ENCODE results near the gene PACRG. TPM values are rescaled to one million over a fixed set of nuclear protein-coding genes. Genes with fewer than 3 reads are reported as not detected.

Gene PACRG
- total and polyA plus RNA-seq, 2 experiments from 2014 or later = not detected

DNA sequence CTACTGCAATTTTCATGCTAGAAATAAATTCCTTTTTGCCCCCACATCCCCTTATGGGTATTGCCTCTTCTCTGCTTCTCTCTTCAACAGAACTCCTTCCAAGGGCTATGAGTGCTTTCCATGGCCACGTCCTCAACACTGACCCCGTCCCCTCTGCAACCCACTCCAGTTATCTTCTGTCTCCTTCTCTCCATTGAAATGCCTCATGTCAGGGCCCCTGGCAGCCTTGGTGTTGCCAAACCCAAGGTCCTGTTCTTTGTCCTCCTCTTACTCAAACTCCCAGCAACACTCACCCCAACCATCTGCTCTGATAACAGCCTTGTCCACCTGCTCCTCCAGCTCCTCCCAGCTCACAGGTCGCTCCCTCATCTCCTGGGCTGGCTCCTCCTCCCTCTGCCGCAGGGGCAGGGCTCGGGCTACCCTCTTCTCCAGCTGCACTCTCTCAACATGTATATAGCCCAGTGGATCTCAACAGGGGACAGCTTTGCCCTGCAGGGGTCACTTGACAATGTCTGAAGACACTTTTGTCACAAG lies 490.7 kb downstream of the PACRG start:
- Histone ChIP-seq H3K9me3 (ENCODE audit: low read depth) (no peaks in the 10 kb centered on the region), H3K4me1 (ENCODE audit: insufficient read depth) (no peaks in the 10 kb centered on the region), H3K79me2 (ENCODE audit: insufficient read depth) (no peaks in the 10 kb centered on the region), H3K4me3 (no peak overlapping the region), H3K4me2 (ENCODE audit: unreplicated experiment) (no peak overlapping the region), H4K20me1 (ENCODE audit: insufficient read depth) (no peaks in the 10 kb centered on the region), H3F3A (ENCODE audit: insufficient read depth) (no peaks in the 10 kb centered on the region), H3K9ac (no peak overlapping the region), H3K27me3 (replicated peaks; ENCODE audit: insufficient read depth) (no peaks in the 10 kb centered on the region), H2AFZ (no peak overlapping the region), H3K27ac (no peak overlapping the region), H3K36me3 (ENCODE audit: low read depth) (no peaks in the 10 kb centered on the region), H3K9me2 (ENCODE audit: insufficient read depth) (no peaks in the 10 kb centered on the region)
- in situ Hi-C loops (cut with MboI) = no loop called here
- 24 to 33% methylated on average over 5 of the region's 5 CpGs for WGBS, 2 experiments (ENCODE audit: low coverage in 1 of 2, low lambda C conversion rate in 2 of 2, missing lambda C conversion rate in 2 of 2)
- no peak for TF ChIP-seq EZH2 (IDR thresholded peaks at IDR 0.05; ENCODE audit: insufficient read depth, poor library complexity, severe bottlenecking)
- no peak for TF ChIP-seq EZH2phosphoT487 (IDR thresholded peaks at IDR 0.05; ENCODE audit: insufficient read depth, low read depth)
- no peak for DNase-seq

GRCh38 chr6:163226181-163226835 lies 498.5 kb downstream of the PACRG start:
- Histone ChIP-seq H3K27ac (no peak overlapping the region), H3K36me3 (ENCODE audit: low read depth) (no peaks in the 10 kb centered on the region), H3K4me3 (no peak overlapping the region), H3K27me3 (replicated peaks; ENCODE audit: insufficient read depth) (no peaks in the 10 kb centered on the region), H3K4me2 (ENCODE audit: unreplicated experiment) (no peak overlapping the region), H3K9ac (no peak overlapping the region), H3K9me3 (ENCODE audit: low read depth) (no peaks in the 10 kb centered on the region), H2AFZ (no peak overlapping the region), H3F3A (ENCODE audit: insufficient read depth) (no peaks in the 10 kb centered on the region), H3K4me1 (ENCODE audit: insufficient read depth) (no peaks in the 10 kb centered on the region), H4K20me1 (ENCODE audit: insufficient read depth) (no peaks in the 10 kb centered on the region), H3K9me2 (ENCODE audit: insufficient read depth) (no peaks in the 10 kb centered on the region), H3K79me2 (ENCODE audit: insufficient read depth) (no peaks in the 10 kb centered on the region)
- in situ Hi-C loops (cut with MboI) = no loop called here
- WGBS, 2 experiments (ENCODE audit: low coverage in 1 of 2, low lambda C conversion rate in 2 of 2, missing lambda C conversion rate in 2 of 2) = 52 to 59% methylated on average over 9 of the region's 9 CpGs
- DNase-seq = no peak
- TF ChIP-seq EZH2 (IDR thresholded peaks at IDR 0.05; ENCODE audit: insufficient read depth, poor library complexity, severe bottlenecking) = no peak
- no peak for TF ChIP-seq EZH2phosphoT487 (IDR thresholded peaks at IDR 0.05; ENCODE audit: insufficient read depth, low read depth)

DNA sequence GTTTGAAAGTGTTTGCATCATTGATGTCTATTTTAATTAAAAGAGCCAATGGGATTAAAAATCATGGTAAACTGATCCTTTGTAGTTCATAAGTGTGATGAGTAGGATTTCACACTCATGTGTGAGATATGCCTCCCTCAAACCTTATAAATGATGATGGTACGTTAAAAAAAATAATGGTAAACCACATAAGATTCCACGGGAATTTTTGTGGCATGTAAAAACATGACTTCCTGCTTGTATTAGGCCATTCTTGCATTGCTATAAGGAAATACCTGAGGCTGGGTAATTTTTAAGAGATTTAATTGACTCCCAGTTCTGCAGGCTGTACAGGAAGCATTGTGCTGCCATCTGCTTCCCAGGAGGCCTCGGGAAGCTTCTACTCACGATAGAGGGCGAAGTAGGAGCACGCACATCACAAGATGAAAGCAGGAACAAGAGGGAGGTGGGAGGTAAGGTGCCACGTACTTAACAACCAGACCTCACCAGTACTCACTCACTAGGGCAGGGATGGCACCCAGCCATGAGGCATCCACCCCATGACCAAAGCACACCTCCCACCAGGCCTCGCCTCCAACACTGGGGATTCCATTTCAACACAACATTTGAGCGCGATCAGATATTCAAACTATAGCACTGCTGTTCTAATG lies 499.2 kb downstream of the PACRG start:
- H3K27me3 ChIP-seq (replicated peaks; ENCODE audit: insufficient read depth) = no peaks in the 10 kb centered on the region
- DNase-seq = no peak
- no peaks in the 10 kb centered on the region for H4K20me1 ChIP-seq (ENCODE audit: insufficient read depth)
- H3K9me2 ChIP-seq (ENCODE audit: insufficient read depth) = no peaks in the 10 kb centered on the region
- no peaks in the 10 kb centered on the region for H3K79me2 ChIP-seq (ENCODE audit: insufficient read depth)
- no peak overlapping the region for H3K4me3 ChIP-seq
- in situ Hi-C loops (cut with MboI) = no loop called here
- no peaks in the 10 kb centered on the region for H3K9me3 ChIP-seq (ENCODE audit: low read depth)
- no peaks in the 10 kb centered on the region for H3F3A ChIP-seq (ENCODE audit: insufficient read depth)
- no peaks in the 10 kb centered on the region for H3K36me3 ChIP-seq (ENCODE audit: low read depth)
- TF ChIP-seq EZH2phosphoT487 (IDR thresholded peaks at IDR 0.05; ENCODE audit: insufficient read depth, low read depth) (no peak), EZH2 (IDR thresholded peaks at IDR 0.05; ENCODE audit: insufficient read depth, poor library complexity, severe bottlenecking) (no peak)
- no peak overlapping the region for H3K9ac ChIP-seq
- no peak overlapping the region for H3K4me2 ChIP-seq (ENCODE audit: unreplicated experiment)
- H2AFZ ChIP-seq = no peak overlapping the region
- no peak overlapping the region for H3K27ac ChIP-seq
- WGBS, 2 experiments (ENCODE audit: low coverage in 1 of 2, low lambda C conversion rate in 2 of 2, missing lambda C conversion rate in 2 of 2) = 59% methylated on average over 10 of the region's 10 CpGs
- H3K4me1 ChIP-seq (ENCODE audit: insufficient read depth) = no peaks in the 10 kb centered on the region

DNA sequence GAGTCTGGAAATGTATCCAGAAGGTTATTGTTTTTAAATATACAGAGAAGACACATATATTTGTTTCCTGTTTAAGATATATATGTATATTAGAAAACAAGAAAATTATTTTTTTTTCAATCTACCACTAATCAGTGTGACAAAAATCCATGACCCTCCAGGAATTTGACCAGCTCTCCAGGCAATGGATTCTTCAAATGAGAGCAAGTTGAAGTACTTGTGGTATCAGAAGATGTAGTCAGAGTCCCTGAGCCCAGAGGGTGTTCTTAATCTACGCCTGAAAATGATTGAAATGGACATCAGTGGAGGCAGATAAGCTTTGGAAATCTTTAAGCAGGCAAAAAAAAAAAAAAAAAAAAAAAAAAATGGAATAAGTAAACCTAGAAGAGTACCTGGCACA lies 500.3 kb downstream of the PACRG start:
- in situ Hi-C loops (cut with MboI) = no loop called here
- TF ChIP-seq EZH2phosphoT487 (IDR thresholded peaks at IDR 0.05; ENCODE audit: insufficient read depth, low read depth) = no peak
- TF ChIP-seq EZH2 (IDR thresholded peaks at IDR 0.05; ENCODE audit: insufficient read depth, poor library complexity, severe bottlenecking) = no peak

More for the DNA sequence above, 500.3 kb downstream of the PACRG start:
- no peak for DNase-seq
- no peaks in the 10 kb centered on the region for H4K20me1 ChIP-seq (ENCODE audit: insufficient read depth)
- no peaks in the 10 kb centered on the region for H3K4me1 ChIP-seq (ENCODE audit: insufficient read depth)
- H3K9me2 ChIP-seq (ENCODE audit: insufficient read depth) = no peaks in the 10 kb centered on the region
- no peak overlapping the region for H3K27ac ChIP-seq
- no peak overlapping the region for H3K4me2 ChIP-seq (ENCODE audit: unreplicated experiment)
- no peak overlapping the region for H3K9ac ChIP-seq
- H3K36me3 ChIP-seq (ENCODE audit: low read depth) = no peaks in the 10 kb centered on the region
- no peaks in the 10 kb centered on the region for H3K9me3 ChIP-seq (ENCODE audit: low read depth)
- H3K4me3 ChIP-seq = no peak overlapping the region
- no peaks in the 10 kb centered on the region for H3K27me3 ChIP-seq (replicated peaks; ENCODE audit: insufficient read depth)
- no peaks in the 10 kb centered on the region for H3F3A ChIP-seq (ENCODE audit: insufficient read depth)
- WGBS, 2 experiments (ENCODE audit: low coverage in 1 of 2, low lambda C conversion rate in 2 of 2, missing lambda C conversion rate in 2 of 2) = 17 to 38% methylated on average over 1 of the region's 1 CpG
- no peaks in the 10 kb centered on the region for H3K79me2 ChIP-seq (ENCODE audit: insufficient read depth)
- H2AFZ ChIP-seq = no peak overlapping the region
